ENCODE results near the gene ALAS1.

GRCh38 chr3:52248816-52249547 is 51.0 kb downstream of the ALAS1 start:
- no peak for TF ChIP-seq CTCF (IDR thresholded peaks at IDR 0.05)
- no peak for TF ChIP-seq POLR2A (IDR thresholded peaks at IDR 0.05)
- TF ChIP-seq POLR2AphosphoS5 (IDR thresholded peaks at IDR 0.05) = no peak
